Activated CD8-positive, alpha-beta memory T cell treated with anti-CD3 and anti-CD28 coated beads for 4 hours (primary cell): ENCODE measurements around the gene TMEM200B.
A peak's percentile ranks its signal among the peaks of the same experiment; 100 is the strongest.
"Not testable (repeated sequence)": the region's sequence is repeated elsewhere in the genome, so short reads cannot be mapped to it uniquely, and the experiment has no call there.

Experiments used
- DNase-seq, 2 donors: peaks; one replicate each; pipeline ENCODE4 v3.0.0-alpha.2; 2020; ENCODE audit warnings: low read depth in 2 of 2

Gene TMEM200B

DNA sequence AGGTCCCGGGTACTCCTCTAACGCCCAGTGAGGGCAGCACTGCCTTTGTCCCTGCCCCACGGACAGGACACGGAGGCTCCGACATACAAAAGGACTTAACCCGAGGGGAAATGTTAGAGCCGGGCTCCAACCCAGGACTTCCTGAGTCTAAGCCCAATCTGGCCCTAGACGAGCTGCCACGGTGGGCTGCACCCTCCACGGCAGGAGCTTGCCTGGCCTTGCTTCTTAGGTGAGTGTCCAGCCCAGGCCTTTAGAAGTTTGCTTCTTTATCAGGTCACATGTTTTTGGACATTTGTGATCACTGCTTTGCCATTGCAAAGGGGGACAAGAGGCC lies 11.0 kb upstream of the TMEM200B start:
- DNase-seq, result no peak

DNA sequence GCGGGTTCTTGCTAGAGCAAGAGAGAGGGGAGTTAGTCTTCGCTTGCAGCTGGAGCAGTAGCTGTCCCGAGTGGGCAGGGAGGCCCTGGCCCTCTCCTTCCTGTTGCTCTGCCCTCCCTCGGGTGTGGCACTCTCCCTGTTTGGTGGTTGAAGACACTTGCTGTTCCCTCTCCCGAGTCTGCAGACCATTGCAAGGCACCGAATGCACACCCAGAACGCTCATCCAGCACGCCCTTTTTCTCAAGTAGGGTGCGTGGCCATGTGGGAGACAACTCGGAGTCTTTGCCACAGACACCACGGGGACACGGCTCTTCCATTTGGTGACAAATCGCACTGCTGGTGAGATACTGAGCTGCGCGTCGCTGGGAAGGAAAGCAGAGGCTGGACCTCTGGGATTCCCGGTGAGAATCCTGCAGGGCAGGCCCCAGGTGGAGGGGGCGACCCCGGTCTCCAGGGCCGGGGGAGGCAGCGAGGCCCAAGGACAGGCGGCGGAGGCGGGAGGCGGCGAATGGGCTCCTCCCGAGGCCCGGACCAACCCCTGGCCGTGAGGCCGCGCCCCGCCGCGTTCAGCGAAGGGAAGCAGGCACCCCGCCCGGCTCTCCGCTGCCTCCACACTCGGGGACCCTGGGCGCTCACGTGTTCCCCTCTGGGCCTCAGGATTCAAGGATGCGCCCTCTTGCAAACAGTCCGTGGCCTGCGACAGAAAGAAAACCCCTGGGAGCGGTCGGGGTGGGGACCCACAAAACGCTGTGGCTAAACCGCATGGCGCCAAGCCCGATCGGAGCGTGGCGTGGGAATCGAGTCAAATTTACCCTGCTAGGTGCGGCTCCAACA lies 10.4 kb upstream of the TMEM200B start:
- no peak for DNase-seq

GRCh38 chr1:29131056-29131455 lies 7.4 kb upstream of the TMEM200B start:
- not testable (repeated sequence) for DNase-seq

- DNase-seq, result no peak
Measured at GRCh38 chr1:29129916-29130315, 6.2 kb upstream of the TMEM200B start.

DNA sequence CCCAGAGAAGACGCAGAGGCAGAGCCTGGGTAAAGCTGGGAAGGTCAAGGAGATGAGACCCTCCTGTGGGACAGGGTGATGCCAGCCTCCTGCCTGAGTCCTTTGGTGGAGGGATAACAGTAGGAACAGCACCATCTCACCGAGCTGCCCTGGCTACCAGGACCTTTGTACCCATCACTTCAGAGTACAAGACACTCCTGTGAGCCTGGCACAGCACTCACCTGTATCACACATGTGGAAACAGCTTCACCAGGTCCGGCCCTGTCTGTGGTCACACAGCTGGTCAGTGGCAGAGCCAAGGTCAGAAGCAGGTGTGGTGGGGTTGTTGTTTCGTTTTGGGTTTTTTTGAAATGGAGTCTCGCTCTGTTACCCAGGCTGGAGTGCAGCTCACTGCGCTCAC lies 5.0 kb upstream of the TMEM200B start:
- no peak for DNase-seq

- DNase-seq, result no peak
Measured at GRCh38 chr1:29126198-29126597, 2.5 kb upstream of the TMEM200B start.

DNA sequence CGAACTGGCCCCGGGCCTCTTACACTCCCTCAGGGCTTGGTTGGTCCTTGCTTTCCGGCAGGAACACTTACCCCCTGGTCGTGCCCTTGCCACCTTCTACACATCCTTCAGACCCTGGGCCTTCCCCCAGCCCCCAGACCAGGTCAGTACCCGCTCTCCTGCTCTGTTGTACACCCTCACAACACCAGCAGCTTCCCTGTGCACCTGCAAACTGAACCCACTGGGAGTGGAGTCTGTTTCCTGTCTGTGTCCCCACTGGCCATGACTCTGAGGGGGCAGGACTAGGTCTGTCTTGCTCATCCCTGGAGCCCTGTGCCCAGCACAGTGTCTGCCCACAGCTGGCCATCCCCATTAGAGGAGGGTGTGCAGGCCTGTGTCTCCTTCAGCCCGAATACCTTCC lies 2.1 kb upstream of the TMEM200B start:
- no peak for DNase-seq

DNA sequence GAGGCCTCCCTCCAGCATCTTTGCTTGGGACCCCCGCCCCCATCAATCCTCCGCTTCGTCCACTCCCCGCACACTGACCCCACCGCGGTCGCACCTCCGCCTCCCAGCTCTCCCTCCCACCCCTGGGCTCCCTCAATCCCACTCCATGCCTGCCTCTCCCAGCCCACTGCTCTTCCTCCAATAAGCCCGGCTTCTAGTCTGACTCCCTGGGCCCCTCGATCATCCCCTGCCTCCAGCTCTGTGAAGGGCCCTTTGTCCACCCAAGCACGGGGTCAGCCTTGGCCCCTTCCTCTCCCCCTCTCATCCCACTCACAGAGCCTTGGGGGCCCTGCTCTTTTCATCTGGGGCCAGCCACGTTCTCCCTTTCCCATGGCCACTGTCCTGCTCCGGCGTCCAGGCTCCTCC lies 1.5 kb upstream of the TMEM200B start:
- no peak for DNase-seq

DNA sequence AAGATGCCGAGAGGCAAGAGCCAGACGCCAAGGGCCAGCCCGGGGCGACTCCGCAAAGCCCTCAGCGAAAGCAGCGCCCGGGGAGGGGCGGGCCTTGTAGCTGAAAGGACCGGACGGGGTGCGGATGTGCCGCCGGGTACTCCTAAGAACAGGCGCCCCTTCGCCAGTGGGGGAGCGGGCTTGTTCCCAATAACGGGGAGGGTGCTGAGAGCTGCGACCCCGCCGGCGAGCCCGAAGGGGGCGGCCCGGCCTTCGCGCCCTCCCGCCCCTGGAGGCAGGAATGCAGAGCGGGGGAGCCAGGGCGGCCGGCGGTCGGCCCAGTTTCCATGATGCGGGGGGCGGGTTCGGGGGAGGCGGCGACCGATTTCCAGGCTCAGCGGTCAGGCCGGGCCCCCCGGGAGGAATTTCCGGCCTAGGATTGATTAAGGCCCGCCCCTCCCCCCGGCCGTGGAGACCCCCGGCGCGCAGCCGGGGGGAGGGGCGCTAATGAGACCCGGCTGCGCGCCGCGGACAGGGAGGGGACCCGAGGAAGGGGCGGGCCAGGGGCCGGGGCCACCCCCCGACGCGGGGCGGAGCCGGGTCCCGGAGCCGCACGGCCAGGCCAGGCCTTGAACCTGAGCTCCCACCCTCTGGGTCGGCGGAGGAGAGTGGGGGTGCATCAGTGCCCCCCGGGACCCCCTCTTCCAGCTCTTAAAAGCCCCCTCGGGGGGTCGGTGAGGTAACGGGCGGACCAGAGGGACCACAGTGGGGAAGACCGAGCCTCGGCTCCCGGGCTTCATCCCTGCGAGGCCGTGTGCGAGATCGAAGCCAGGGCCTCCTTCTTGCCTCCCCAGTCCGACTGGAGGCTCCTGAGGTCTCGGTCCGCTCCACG lies 898 bp upstream of the TMEM200B start:
- peak; percentile 10 to 17 for DNase-seq

- no peak for DNase-seq
Measured at GRCh38 chr1:29123053-29123886, 433 bp downstream of the TMEM200B start.

GRCh38 chr1:29122682-29123052 lies 1.0 kb downstream of the TMEM200B start:
- no peak for DNase-seq

GRCh38 chr1:29121936-29122681 lies 1.6 kb downstream of the TMEM200B start:
- DNase-seq, result no peak

- no peak for DNase-seq
Measured at GRCh38 chr1:29121516-29121935, 2.2 kb downstream of the TMEM200B start.

DNA sequence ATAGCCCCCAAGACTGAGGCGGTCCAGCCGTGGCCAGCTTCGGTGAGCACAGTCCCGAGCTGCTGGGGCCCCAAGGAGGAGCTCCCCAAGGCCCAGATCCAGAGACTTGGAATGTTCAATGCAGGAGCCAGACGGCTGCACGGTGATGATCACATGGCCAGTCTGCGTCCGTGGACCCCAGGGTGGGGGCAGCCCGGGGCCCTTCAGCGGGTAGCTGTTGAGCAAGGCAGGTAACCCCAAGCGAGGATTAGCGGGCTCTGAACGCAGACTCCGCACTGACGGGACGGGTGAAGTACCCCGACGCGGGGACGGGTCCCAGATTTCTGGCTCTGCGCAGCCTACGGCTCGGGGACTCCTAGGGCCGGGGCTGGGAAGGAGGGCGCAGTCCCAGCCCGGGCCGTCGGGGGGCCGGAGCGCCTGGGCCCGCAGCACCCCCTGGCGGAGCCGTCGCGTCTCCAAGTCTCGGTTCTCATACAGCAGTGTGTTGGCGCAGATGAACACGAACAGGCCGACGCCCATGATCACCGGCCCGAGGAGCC lies 2.7 kb downstream of the TMEM200B start:
- peak; percentile 24 to 30 for DNase-seq

DNA sequence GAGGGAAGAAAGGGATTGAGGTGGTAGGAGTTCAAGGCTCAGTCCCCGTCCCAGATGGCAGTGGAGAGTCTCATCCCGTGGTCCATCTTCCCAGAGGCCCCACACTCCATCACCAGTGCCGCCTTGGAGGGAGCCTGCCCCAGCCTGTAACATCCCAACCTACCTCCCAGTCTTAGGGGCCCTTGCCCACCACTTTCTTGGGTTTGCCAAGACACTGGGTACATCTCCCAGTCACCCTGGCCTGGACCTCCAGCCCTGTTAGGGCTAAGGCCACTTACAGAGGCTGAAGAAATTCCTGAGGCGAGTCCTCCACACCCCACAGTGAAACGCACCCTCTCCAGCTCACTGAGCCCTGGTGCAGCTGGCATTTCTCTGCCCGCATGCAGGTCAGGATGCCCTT lies 3.3 kb downstream of the TMEM200B start:
- DNase-seq, result no peak

GRCh38 chr1:29119121-29119929 lies 4.4 kb downstream of the TMEM200B start:
- no peak for DNase-seq

DNA sequence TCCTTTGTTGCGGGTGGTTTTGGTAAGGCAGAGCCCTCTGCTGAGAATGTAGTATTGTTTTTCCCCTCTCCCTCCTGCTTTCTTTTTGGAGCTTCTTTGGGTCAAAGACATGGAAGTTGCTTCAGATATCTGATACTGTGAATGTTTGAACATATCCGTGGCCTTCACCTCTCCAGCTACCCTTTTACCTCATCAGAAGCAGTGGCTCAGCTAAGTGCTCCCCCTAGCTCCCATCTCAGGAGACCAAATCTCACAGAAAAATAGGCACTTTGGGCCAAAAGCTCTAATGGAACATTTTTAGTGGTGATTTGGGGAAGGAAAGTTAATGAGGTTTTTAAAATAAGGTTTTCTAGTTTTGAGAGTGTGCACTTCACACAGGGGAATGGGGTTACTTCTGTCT lies 6.3 kb downstream of the TMEM200B start:
- no peak for DNase-seq

DNA sequence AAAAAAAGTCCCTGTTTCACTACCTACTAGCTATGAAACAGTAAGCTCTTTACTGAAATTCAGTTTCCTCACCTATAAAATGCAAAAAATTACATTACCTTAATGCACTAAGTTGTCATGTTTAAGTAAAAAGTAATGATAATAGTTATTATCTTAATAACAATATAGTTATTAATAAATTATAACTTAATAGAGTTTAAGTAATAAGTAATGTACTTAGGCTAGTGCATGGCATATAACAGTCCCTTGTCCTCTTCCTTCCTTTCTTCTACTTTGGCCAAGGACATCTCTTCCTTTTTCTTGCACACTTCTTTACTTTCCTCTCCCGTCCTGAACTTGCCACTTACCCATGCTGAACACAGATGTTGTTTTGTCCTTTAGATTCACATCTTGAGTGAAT lies 9.0 kb downstream of the TMEM200B start:
- DNase-seq, result no peak

DNA sequence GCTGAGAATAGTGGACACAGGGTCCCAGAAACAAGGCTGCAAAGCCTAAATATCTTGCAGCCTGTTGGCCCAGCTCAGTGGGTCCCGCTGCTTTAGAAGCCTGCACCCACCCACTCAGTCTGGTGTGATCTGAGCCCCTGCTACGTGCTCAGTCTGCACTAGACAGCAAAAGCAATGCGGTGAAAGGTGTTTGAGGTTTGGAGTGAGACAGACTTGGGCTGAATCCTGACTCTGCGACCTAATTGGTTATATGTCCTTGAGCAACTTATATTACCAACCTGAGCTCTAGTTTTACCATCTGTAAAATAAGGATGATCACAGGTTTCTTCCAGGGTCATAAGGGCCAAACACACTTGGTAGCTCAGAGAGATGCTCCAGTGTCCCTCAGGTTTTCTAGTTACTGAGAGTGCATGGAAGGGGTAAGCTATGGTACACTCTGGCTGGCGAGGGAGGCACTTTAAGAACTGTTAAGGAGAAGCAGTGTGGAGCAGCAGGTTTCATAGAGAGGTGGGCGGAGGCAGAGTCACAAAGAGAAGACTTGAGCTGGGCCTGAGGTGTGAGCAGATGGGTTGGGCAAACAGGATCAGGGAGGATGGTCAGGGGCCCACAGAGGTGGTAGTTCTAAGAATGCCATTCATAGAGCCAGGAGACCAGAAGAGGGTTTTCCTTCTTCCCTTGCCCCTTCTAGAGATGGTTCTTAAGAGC lies 10.1 kb downstream of the TMEM200B start:
- DNase-seq, result no peak
